ENCODE data around the gene AP5B1. TPM values are rescaled to one million over a fixed set of nuclear protein-coding genes. Genes with fewer than 3 reads are reported as not detected.

Gene AP5B1
- total RNA-seq, 1 experiment from 2014 or later: 2.0 TPM

DNA sequence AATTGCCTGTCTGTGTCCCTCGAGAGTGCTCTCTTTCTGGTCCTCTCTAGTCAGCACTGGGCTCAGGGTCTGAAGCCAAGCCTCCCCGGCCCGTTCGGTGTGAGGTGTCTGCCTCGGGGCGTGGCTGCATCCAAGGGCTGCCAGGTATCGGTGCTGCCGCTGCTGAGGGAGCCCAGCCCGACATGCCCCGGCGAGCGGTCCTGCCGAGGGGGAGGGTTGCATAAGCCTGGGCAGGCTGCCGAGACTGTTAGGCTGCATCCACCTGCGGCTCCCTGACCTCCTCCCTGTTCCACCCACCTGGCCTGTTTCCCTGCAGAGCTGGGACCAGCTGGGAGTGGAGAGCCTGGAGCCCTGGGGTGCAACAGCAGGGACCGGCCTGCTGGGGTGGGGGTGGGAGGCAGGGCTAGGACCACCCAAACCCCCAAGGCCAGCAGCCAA is 12.4 kb upstream of the AP5B1 start:
- no peak for DNase-seq
- H3K27ac ChIP-seq: no peak overlapping the region
- no peaks in the 10 kb centered on the region for H3K9me3 ChIP-seq (replicated peaks)
- H3K4me1 ChIP-seq: no peaks in the 10 kb centered on the region
- H3K4me3 ChIP-seq: no peak overlapping the region
- H3K27me3 ChIP-seq: peaks cover 54% of the 10 kb centered on the region
- H3K36me3 ChIP-seq: no peaks in the 10 kb centered on the region

GRCh38 chr11:65792456-65792855 is 11.7 kb upstream of the AP5B1 start:
- Histone ChIP-seq H3K36me3 (no peaks in the 10 kb centered on the region), H3K27ac (no peak overlapping the region), H3K9me3 (replicated peaks) (no peaks in the 10 kb centered on the region), H3K4me3 (no peak overlapping the region), H3K4me1 (no peaks in the 10 kb centered on the region), H3K27me3 (peaks cover 50% of the 10 kb centered on the region)
- no peak for DNase-seq

DNA sequence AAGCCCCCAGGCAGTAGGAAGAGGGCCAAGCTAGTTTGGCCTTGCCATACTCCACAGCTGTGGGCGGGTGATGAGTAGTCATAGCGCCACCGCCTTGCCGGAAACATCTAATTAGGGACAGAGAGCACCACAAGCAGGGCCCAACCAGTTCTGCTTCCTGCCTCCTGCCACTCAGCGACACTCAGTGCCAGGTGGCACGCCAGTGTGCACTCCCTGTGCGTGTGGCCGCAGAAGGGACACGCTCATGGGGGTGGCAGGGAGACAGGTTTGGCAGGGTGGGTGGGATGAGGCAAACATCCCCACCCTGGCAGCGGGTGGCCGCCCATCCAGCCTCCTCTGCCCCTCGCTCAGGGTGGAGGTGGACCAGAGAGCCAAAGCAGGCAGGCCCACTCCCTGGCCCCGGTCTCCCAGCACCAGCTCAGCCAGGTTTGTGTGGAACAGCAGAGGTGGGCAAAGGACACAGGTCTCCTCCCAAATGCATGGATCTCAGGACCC is 11.0 kb upstream of the AP5B1 start:
- H3K4me3 ChIP-seq: no peak overlapping the region
- peaks cover 43% of the 10 kb centered on the region for H3K27me3 ChIP-seq
- no peaks in the 10 kb centered on the region for H3K9me3 ChIP-seq (replicated peaks)
- no peaks in the 10 kb centered on the region for H3K4me1 ChIP-seq
- H3K36me3 ChIP-seq: no peaks in the 10 kb centered on the region
- no peak overlapping the region for H3K27ac ChIP-seq
- DNase-seq: peak in 1 of 2 experiments; percentile 39

DNA sequence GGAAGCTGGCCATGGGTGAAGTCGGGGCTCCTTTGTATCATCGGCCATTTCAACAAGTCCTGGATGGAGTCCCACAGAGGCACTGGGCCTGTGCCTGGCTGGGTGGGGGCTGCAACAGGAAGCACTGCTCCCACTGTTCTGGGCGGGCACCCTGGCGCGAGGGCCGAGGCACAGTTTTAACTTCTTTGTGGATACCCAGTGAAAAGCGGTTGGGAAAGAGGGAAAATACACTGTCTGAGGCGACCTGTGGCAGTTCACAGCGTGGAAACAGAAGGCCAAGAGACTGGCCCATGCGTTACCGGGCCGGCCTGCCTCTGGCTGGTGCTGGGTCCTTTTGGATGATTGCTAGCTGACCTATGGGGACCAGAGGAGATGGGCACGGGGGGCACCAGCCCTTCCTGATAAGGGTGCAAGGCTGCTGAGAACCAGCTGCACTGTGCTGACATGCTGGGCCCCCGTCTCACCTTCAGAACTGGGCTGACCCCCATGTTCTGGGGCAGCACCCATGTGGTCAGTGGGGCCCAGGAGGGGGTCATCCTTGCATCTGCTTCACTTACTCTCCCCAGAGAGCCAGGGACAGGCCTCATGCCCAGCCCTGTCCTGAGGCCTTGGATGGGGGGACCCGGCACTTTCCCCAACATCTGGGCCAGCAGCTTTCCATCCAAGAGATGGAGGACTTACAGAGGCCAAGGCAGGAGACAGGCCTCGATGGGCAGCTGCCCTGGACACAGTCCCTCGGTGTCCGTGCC is 10.3 kb upstream of the AP5B1 start:
- no peak for DNase-seq
- no peak overlapping the region for H3K4me3 ChIP-seq
- H3K27ac ChIP-seq: no peak overlapping the region
- peaks cover 43% of the 10 kb centered on the region for H3K27me3 ChIP-seq
- no peaks in the 10 kb centered on the region for H3K4me1 ChIP-seq
- no peaks in the 10 kb centered on the region for H3K9me3 ChIP-seq (replicated peaks)
- H3K36me3 ChIP-seq: no peaks in the 10 kb centered on the region

DNA sequence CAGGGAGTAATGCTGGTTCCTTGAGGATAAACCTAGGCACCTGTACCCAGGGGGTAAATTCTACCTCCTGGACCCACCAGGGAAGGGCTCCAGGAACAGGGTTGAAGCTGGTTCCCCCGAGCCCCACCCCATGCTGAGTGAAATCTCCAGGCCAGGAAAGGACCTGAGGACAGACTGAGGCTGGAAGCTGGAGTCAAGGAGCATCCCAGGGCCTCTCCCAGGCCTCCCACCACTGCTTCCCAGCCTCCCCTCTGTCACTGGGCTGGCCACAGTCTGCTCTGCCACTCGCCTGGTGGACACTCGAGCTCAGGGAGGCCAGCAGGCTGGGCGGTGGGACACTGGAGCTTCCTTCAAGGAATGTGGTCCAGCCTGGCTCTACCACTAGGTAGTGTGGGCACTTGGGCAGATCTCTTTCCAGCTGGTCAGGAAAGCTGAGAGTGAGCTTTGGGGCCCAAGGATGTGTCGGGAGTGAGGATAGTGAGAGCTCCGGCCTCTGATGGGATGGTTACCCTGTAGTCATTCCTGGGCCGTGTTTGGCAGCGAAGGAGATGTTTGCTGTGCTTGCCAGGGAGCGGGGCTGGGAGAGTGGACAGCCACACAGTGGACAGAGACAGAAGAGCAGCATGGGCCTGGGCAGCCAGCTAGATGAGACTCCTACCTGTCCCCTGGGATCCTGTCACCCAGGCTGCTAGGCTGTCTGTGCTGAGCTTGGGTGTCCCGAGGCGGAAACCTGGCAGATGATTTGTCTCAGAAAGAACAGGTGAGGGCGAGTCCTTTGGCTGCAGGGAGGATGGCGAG is 9.5 kb upstream of the AP5B1 start:
- Histone ChIP-seq H3K36me3 (no peaks in the 10 kb centered on the region), H3K4me1 (no peaks in the 10 kb centered on the region), H3K4me3 (no peak overlapping the region), H3K27me3 (peaks cover 43% of the 10 kb centered on the region), H3K27ac (no peak overlapping the region), H3K9me3 (replicated peaks) (no peaks in the 10 kb centered on the region)
- DNase-seq: no peak

GRCh38 chr11:65789230-65790103 is 8.7 kb upstream of the AP5B1 start:
- no peak for DNase-seq
- H3K9me3 ChIP-seq (replicated peaks): no peaks in the 10 kb centered on the region
- H3K27me3 ChIP-seq: peaks cover 38% of the 10 kb centered on the region
- H3K4me3 ChIP-seq: no peak overlapping the region
- no peak overlapping the region for H3K27ac ChIP-seq
- H3K4me1 ChIP-seq: no peaks in the 10 kb centered on the region
- H3K36me3 ChIP-seq: no peaks in the 10 kb centered on the region

GRCh38 chr11:65788821-65789220 is 8.0 kb upstream of the AP5B1 start:
- no peak overlapping the region for H3K27ac ChIP-seq
- H3K36me3 ChIP-seq: no peaks in the 10 kb centered on the region
- H3K4me1 ChIP-seq: no peaks in the 10 kb centered on the region
- H3K27me3 ChIP-seq: peaks cover 32% of the 10 kb centered on the region
- no peak for DNase-seq
- H3K4me3 ChIP-seq: no peak overlapping the region
- H3K9me3 ChIP-seq (replicated peaks): no peaks in the 10 kb centered on the region

- Histone ChIP-seq H3K27ac (no peak overlapping the region), H3K9me3 (replicated peaks) (no peaks in the 10 kb centered on the region), H3K27me3 (peaks cover 27% of the 10 kb centered on the region), H3K4me1 (no peaks in the 10 kb centered on the region), H3K36me3 (no peaks in the 10 kb centered on the region), H3K4me3 (no peak overlapping the region)
- no peak for DNase-seq
These were observed 7.2 kb upstream of the AP5B1 start for GRCh38 chr11:65787649-65788622.

DNA sequence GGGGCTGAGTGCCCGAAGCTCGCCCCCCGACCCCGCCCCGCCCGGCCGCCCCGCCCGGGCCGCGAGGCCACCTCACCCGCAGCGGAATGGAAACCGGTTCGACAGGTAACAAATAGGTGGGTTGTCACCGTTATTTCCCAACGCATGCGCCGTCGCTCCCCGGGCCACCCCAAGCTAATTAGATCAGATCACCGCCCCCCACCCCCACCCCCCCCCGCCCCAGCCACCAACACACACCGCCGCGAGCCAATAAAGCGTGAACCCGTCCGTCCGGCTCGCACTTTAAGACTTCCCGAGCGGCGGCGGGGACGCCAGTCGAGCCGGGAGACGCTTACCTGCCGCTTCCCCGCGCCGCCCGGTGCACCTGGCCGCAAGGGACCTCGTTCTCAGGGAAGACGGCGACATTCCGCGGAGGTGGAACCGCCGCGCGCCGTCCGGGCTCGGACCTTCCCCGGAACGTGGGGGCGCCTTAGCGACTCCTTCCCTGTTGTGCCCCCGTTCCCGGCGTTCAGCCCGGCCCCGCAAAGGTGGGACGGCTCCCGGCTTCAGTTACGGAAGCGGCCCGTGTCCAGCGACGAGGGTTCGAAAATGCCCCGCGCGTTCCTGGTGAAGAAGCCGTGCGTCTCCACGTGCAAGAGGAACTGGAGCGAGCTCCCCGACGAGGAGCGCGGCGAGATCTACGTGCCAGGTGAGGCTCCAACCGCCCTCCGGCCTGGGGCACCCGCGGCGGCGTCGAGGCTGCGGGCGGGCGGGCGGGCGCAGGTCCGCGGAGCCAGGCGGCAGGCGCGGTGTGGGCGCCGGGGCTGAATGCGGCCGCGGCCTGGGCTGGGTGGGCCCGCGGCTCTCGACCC is 6.2 kb upstream of the AP5B1 start, which contains the start of gene OVOL1:
TSS of gene OVOL1 (plus strand) at position 278 of the 851 bp plus-strand sequence. CDS start at position 589, 311 bp downstream.
- no peak within 1 kb of the TSS for H3K27ac ChIP-seq
- no peaks in the 10 kb centered on the region for H3K9me3 ChIP-seq (replicated peaks)
- DNase-seq: no peak
- H3K4me3 ChIP-seq: no peak within 1 kb of the TSS
- H3K4me1 ChIP-seq: no peaks in the 10 kb centered on the region
- H3K36me3 ChIP-seq: no peaks in the 10 kb centered on the region
- H3K27me3 ChIP-seq: peaks cover 22% of the 10 kb centered on the region

DNA sequence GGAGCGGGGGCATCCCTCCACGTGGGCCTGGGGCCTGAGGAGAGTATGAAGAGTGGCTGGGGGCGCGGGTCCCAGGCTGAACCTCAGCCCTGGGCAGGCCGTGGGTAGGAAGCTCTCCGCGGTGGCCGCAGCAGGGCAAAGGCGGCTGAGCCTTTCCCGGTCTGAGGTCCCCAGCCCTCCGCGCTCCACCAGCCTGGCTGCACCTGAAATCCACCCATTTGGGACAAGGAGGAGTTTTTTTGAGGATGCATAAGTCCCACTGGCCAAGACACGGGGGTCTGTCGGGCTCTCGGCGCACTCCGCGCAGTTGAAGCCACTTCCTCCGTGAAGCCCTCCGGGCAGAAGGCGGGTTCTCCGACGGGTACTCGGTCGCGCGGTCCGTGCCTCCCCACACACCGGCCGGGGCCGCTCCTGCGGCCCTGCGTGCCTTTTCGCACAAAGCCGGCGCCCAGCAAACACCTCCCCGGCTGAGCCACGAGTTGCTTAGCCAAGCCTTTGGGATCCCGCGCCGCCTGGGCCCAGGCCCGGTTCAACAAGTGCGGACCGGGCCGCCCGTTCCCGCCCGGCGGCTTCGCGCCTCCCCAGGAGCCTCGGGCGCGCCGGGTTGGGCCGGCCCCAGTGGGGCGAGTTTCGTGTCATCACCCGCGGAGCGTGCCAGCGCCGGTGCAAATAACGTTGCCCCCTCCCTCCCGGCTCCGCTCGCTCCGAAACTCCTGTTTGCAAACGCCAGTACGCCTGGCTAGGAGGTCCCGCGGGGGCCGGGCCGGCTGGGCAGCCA is 5.4 kb upstream of the AP5B1 start:
- no peaks in the 10 kb centered on the region for H3K9me3 ChIP-seq (replicated peaks)
- peaks cover 16% of the 10 kb centered on the region for H3K27me3 ChIP-seq
- no peak overlapping the region for H3K4me3 ChIP-seq
- no peak for DNase-seq
- no peaks in the 10 kb centered on the region for H3K36me3 ChIP-seq
- H3K4me1 ChIP-seq: no peaks in the 10 kb centered on the region
- H3K27ac ChIP-seq: no peak overlapping the region

DNA sequence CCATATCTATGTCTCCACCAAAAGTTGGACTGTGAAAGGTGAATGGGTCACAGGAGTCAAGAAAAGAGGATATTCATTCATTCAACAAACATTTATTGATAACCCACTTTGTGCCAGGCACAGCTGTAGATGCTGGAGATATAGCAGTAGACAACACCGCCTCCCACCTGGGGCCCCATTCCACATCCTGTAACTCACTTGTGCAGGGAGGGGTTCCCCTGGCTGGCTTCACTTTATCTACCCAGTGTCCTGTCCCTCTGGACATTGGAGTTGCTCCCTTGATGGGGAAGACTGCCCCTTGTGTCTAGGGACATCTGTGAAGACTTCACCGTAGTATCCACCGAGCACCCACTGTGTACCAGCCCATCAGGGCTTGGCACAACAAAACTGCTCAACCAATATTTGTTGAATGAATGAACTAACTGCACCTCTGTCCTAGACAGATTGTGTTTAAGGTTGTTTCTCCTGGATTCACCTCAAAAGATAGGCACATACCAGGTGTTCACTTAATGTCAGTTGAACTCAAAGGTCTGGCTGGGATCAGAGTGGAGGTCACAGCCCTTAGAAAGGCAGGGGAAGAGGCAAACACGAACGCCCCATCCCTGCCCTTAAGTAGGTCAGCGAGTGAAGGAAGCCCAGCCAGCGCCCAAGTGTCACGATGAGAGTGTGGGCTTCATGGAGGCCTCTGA is 4.7 kb upstream of the AP5B1 start:
- Histone ChIP-seq H3K9me3 (replicated peaks) (no peaks in the 10 kb centered on the region), H3K4me3 (no peak overlapping the region), H3K36me3 (no peaks in the 10 kb centered on the region), H3K27me3 (peaks cover 8% of the 10 kb centered on the region), H3K27ac (no peak overlapping the region), H3K4me1 (no peaks in the 10 kb centered on the region)
- no peak for DNase-seq

- H3K27me3 ChIP-seq: 0 out of 2 replicates have a peak, but pooled peaks cover 4% of the 10 kb centered on the region
- no peaks in the 10 kb centered on the region for H3K36me3 ChIP-seq
- no peak overlapping the region for H3K4me3 ChIP-seq
- no peaks in the 10 kb centered on the region for H3K9me3 ChIP-seq (replicated peaks)
- H3K27ac ChIP-seq: no peak overlapping the region
- no peak for DNase-seq
- H3K4me1 ChIP-seq: no peaks in the 10 kb centered on the region
These were observed 2.0 kb upstream of the AP5B1 start for GRCh38 chr11:65782816-65783228.

All from SJCRH30 (cell line).